DMS153 (cell line): ENCODE data around the gene ITIH5.

Experiments used
- DNase-seq: peaks from one replicate; lab custom pipeline; 2025; lab: John Stamatoyannopoulos, UW

Gene ITIH5

GRCh38 chr10:7583626-7584025, 83.1 kb downstream of the ITIH5 start:
- DNase-seq = no peak

GRCh38 chr10:7580520-7580919, 86.2 kb downstream of the ITIH5 start:
- no peak for DNase-seq

DNA sequence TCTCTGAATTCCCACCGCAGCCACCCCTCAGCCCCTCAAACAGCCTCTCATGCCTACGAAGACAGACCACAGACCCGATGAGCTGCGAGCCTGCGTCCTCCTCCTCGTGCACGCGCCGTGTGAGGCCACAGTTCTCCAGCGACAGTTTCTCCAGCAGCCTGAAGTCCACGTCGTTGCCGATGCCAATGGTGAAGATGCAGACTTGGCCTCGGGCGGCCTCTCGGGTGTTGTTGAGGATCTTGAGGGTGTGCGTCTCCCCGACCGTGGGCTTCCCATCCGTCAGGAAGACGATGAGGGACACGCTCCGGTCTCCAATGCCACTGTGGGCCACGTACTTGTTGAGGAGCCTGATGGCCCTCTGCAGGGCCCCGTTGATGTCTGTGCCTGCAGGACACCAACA, 87.1 kb downstream of the ITIH5 start:
- DNase-seq = no peak

DNA sequence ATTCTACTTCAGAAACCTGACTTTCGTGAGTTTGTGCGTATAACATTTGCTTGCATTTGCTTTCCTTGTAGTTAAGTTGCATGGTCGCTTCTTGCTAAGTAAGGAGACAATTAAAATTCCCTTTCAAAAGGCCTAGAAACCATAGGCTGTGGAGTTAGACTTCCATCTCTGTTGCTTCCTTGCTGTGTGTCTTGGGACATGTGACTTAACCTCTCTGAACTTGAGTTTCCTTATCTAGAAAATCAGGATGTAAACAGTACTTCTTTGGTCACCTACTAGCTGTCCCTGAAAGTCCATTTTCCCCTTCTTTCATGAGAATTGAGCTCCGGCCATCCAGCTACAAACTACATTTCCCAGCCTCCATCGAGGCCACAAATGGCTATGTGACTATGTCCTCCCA, 89.2 kb downstream of the ITIH5 start:
- no peak for DNase-seq

DNA sequence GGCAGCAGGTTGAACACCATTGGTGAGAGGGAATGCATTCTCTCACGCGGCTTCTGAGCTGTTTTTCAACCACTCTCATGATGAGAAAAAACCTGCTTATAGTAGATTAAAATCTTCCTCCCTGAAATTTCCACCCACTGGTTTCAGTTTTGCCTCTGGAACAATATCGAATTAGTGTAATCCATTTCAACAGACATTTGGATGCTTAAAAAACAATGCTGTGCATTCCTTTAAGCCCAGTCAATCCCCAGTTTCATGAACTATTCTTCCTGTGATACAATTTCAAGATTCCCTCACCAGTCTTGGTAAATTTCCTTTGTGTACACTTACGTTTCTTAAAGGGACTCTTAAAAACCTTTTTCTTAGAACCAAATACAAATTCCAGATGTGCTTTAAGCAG, 89.6 kb downstream of the ITIH5 start:
- DNase-seq = no peak

- no peak for DNase-seq
Measured at GRCh38 chr10:7576340-7576739, 90.4 kb downstream of the ITIH5 start.

DNA sequence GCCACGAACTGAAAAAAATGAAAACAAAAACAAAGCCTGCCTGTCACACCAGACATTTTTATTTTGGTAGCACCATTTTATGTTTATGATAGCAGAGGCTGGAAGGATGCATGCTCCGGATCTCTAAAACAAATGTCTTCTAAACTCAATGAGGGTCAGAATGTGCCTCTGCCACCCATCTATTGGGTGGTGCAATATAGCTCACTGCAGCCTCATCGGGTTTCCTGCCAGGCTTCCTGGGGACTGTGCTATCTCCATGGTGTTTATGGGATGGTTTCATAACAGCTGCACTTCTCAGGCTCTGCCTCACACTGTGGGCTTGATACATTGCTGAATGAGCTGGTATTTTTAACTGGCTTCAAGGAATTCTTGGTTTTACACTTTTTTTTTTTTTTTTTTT, 94.4 kb downstream of the ITIH5 start:
- no peak for DNase-seq

- no peak for DNase-seq
Measured at GRCh38 chr10:7571981-7572380, 94.8 kb downstream of the ITIH5 start.

- no peak for DNase-seq
Measured at GRCh38 chr10:7567911-7568620, 98.7 kb downstream of the ITIH5 start.

GRCh38 chr10:7566891-7567290, 99.9 kb downstream of the ITIH5 start:
- no peak for DNase-seq

DNA sequence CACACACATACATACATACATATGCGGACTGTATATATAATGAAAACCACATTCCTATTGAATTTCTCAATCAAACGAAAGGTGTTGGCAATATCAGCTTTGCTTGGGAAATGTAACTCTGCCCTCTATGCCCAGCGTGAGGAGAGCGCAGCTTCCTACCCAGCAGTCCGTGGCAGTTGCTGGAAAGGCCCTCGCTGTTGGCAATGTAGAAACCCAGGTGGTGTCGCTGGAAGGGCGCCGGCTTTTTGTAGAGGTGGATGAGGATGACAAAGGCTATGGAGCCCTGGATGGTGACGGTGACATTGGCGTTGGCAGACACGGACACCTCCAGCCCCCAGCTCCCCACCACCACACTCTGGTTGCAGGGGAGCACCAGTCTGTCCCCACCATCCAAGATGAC, 100.9 kb downstream of the ITIH5 start:
- no peak for DNase-seq

DNA sequence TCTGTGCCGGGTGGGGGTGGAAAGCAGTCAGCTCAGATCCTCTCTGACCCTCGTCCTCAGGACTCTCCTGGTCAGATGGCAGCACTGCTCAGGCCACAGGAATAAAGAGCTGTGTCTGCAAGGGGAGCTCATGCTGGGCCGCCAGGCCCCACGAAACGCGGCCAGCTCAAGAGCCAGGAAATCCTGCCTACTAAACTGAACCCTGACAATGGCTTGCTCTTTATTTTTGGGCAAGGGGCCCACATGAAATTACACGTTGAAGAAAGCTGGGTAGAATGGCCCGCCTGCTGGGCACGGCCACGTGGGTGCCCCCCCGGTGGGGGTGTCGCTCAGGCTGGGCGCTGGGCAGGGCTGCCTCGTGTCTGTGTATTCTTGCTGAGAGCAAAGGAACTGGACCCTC, 103.0 kb downstream of the ITIH5 start:
- no peak for DNase-seq

DNA sequence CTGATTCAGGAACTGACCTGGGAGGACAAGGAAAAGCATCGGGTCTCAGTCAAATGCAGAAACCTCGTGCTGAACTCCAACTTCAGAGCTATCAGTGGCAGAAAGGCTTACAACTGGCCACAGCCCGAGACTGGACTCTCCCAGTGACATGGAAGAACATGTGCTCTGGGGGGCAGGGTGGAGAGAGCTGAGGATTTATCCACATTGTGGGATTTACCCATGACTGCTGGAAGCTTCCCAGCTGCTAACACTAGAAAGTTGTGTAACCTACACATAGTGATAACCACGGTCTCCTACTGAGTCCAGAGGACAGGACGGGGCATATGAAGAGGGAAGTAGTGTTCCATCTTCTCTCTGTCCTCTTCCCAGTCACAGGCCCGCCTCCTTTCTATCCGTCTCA, 103.4 kb downstream of the ITIH5 start:
- DNase-seq = no peak

DNA sequence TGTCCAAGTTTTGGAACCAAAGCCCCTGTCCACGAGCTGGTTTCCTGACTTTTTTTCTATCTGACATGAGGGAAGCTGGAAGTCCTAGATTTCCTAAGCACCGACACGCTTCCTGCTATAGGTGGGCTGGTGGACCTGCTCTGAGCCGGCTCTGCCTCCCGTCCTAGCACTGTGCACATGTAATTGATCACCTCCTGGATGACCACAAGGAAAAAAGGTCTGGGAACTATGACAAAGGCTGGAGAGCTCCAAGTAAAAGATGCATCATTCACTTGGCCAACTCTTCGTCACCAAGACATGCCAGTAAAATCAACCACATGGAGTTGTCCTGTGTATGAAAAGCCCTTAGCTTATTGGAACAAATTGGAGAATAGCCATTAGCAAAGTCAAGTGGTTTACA, 104.8 kb downstream of the ITIH5 start:
- DNase-seq = no peak

- no peak for DNase-seq
Measured at GRCh38 chr10:7561216-7561893, 105.4 kb downstream of the ITIH5 start.

DNA sequence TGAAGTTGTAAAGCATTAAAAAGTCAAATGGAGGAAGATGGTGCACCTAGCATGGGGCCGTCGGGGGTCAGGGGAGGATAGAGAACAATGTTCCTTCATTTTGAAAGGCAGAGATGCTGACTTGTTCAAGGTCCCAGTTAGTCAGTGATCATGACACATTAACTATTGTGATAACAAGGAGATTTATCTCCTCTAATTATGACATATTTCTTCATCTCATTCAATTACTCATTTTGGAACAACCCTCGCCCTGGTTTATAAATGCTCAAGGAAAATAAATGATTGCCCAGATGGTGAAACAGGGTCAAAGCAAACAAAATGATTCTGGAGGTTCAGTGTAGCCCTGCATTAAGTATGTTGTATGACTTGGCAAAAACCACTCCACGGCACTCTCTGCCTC, 106.2 kb downstream of the ITIH5 start:
- DNase-seq = no peak

DNA sequence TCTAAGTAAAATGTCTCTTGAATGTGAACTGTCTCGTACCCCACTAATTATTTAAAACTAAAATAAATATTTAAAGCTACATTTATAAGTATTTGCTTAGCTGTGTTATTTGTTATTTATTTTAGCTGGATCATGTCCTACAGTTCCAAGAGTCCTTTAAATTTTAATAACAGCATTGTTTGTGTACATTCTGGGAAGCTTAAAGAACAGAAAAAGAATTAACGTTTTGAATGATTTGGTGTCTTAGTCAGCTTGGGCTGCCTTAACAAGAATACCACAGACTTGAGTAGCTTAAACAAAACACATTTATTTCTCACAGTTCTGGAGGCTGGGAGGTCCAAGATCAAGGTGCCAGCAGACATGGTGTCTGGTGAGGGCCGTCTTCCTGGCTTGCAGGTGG, 107.4 kb downstream of the ITIH5 start:
- no peak for DNase-seq

DNA sequence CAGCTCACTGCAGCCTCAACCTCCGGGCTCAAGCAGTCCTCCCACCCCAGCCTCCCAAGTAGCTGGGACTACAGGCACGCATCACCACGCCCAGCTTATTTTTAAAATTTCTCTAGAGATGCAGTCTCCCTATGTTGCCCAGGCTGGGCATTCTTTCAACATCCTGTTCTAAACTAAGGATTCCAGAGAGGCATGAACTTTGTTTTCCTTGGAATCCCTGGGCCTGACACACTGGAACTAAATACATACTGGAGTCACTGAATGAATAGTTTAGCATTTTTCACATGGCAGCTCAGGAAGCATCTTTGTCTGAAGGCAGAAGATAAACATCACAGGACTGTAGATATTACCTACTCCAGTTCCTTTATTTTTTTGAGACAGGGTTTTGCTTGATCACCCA, 108.7 kb downstream of the ITIH5 start:
- no peak for DNase-seq

GRCh38 chr10:7553531-7553930, 113.2 kb downstream of the ITIH5 start:
- DNase-seq = no peak

DNA sequence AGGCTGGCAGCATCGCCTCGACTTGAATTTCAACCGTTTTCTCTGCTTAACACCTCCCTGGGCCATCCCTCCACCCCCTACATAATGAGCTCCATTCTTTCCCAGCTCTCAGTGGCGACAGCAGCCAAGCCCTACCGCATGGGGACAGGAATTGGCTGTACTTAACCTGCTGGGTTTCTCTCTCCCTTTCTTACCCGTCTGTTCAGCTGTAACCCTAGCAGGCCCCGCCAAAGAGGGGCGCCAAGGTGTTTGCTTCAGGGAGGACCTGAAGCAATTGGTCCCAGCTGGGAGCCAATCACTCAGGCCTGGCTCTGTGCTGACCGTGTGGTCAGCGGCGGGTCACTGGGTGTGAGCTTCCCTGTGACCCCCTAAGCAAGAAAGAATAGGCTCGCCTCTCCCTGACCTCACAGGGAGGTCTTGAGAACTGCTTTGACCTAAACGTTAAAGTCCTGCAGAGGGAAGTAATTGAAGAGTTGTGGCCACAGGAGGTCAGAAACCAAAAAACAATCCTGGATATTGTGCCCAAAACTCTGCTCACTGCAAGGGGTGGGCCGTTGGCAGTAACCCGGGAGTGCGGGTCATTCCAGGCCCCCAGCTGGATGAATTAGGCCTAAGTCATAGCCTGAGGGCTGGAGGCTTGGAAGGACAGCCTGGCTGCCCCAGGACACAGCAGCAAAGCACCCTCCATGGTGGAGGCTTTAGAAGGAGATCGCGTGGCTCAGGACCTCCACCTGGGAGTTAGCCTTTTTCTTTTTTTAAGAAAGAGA, 114.6 kb downstream of the ITIH5 start:
- DNase-seq = no peak

- no peak for DNase-seq
Measured at GRCh38 chr10:7551289-7551688, 115.5 kb downstream of the ITIH5 start.

GRCh38 chr10:7550013-7550412, 116.8 kb downstream of the ITIH5 start:
- no peak for DNase-seq

DNA sequence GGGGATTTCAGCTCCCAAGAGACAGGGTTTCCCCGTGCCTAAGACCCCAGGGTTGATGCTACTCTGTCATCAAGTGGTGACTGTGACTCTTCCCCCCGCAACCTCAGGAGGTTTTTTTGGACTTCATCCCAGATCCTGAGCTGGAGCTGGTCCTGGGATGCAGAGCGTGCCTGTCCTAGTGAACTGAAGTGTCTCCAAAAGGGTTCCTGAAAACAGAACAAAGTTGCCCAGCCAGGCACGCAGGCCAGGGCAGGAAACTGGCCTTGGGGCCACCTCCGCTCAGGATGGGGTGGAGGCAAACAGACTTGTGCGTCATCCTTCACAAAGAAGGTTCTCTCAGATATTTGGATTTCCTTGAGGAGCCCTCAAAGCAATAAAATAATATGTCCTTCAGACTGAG, 118.9 kb downstream of the ITIH5 start:
- DNase-seq = no peak
